Fibroblast of pulmonary artery (primary cell): ENCODE measurements around the gene GPR146.

Experiments used
- DNase-seq: peaks from one replicate; pipeline ENCODE4 v3.0.0-alpha.2; 2010; ENCODE audit warnings: low read depth
- H3K4me3 ChIP-seq: replicated peaks from 2 replicates; pipeline ENCODE4 v1.5.1; 2011; ENCODE audit warnings: low read depth, mild to moderate bottlenecking, control low read depth, low read length, moderate library complexity
- CTCF ChIP-seq: IDR thresholded peaks from 2 replicates; pipeline ENCODE4 v1.5.1; 2011; ENCODE audit warnings: mild to moderate bottlenecking, control low read depth, low read length, inconsistent platforms; ENCODE audit errors: missing control alignments

The GPR146 gene

GRCh38 chr7:1028044-1028770, 16.1 kb upstream of the GPR146 start:
- peak overlapping the region; percentile 60 for H3K4me3 ChIP-seq
- DNase-seq, result peak; percentile 89
- TF ChIP-seq CTCF, result no peak

DNA sequence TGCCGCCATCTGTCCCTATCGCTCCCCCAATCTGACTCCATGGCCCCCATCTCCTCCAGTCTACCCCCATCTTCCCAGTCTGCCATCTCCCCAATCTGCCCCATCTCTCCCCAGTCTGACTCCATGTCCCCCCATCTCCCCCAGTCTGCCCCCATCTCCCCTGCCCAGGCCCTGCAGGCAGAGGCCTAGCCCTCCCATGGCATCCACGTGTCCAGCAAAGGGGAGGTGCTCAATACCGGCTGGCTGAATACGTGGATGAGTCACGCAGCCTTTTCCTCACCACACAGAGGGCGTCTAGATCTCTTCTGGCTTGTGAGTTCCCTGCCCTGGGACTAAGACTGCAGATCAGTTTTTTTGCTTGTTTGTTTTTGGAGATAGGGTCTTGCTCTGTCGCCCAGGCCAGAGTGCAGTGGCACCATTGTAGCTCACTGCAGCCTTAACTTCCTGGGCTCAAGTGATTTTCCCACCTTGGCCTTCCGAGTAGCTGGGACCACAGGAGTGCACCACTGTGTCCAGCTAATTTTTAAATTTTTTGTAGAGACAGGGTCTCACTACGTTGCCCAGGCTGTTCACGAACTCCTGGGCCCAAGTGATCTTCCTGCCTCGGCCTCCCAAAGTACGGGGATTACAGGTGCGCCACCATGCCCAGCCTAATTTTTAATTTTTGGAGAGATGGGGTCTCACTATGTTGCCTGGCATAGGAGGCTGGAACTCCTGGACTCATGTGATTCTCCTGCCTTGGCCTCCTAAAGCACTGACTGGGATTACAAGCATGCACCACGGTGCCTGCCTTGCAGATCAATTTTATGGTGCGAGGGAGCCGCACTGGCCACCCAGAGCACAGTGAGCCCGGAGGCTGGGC, 15.3 kb upstream of the GPR146 start:
- peak overlapping the region; percentile 60 for H3K4me3 ChIP-seq
- peak; percentile 94 for DNase-seq
- no peak for TF ChIP-seq CTCF

DNA sequence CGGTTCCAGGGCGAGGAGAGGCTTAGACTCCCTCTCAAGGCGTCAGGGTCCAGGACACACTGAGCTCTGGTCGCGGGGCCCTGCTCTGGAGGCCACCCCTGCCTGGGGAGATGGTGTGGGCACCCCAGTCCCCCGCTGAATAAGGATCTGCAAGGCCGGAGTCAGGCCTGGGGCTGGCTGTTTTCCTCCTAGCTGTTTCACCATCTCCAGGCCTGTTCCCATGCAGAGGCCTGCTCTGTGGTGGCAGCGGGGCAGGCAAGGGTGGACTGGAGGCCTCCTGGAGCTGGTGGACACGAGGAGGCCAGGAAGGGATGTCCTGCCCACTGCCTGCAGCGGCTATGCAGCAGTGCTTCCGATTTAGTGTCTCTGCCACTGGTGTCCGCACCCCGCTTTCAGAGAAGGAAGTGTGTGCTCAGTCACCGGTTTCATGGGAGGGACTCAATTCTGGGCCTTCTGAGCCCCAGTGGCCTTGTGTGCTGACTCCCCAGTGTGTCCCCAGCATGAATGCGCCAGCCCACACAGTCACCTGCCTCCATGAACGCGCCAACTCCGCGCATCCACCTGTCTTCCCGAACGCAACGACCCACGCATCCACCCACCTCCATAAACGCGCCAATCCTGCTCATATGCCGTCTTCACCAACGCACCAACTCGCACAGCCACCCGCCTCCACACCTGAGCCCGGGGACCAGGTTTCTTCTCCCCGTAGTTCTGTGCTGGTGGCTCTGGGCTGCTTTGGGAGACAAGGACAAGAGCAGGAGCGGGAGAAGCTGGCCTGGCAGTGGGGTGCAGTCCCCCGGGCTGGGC, 14.5 kb upstream of the GPR146 start:
- no peak for TF ChIP-seq CTCF
- DNase-seq, result no peak
- no peak overlapping the region for H3K4me3 ChIP-seq

DNA sequence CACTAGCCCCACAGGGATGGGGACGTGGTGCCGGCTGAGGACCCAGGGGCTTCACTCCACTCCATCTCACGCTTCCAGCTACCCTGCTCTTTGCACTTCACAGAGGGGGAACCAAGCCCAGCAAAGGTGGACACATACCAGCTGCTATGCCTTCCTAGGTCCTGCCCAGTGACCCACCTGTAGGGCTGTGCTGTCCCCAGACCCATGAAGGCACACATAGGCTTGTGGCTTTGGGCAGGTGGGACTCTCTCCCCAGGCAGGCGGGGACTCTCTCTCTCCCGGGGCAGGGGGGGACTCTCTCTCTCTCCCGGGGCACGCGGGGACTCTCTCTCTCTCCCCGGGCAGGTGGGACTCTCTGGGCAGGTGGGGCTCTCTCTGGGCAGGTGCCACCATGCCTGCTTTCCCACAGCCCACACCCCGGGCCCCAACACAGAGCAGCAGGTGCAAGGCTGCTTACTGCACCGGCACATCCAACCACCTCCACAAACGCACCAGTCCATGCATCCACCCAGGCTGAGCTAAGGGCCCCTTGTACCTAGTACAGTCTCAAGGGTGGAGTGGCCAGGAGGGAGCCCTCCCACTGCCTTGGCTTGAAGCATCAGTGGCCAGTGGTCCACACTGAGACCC, 13.8 kb upstream of the GPR146 start:
- no peak overlapping the region for H3K4me3 ChIP-seq
- TF ChIP-seq CTCF, result no peak
- DNase-seq, result no peak

GRCh38 chr7:1031716-1032455, 12.5 kb upstream of the GPR146 start:
- TF ChIP-seq CTCF, result no peak

DNA sequence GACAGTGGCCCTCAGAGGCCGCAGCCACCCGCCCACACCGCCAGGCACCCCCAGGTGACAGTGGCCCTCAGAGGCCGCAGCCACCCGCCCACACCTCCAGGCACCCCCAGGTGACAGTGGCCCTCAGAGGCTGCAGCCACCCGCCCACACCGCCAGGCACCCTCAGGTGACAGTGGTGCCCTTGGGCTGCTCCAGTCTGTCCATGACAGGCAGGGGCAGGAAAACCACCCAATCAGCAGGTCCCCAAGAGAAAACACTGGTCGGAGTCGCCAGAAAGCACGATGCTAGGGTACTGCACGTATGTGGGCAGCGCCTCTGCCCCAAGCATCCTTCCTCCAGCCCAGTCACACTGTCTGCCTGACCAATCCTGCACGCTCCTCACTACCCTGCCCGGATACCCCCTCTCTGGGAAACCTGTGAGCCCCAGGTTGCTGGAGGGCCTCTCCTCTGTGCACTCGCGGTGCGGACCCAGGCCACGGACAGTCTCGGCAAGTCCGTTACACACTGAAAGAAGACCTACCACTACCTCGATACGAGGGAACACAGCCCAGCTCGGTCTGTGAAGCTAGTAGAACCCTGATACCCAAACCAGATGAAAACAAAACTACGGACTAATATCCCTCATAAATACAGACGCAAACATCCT, 11.7 kb upstream of the GPR146 start:
- no peak for TF ChIP-seq CTCF
- no peak overlapping the region for H3K4me3 ChIP-seq

More at GRCh38 chr7:1031716-1032455, 12.5 kb upstream of the GPR146 start:
- no peak for DNase-seq
- H3K4me3 ChIP-seq, result no peak overlapping the region

More for the DNA sequence above, 11.7 kb upstream of the GPR146 start:
- DNase-seq, result no peak
